Progenitor cell of endocrine pancreas (in vitro differentiated cells): ENCODE measurements around the gene CTAG1A. TPM values are rescaled to one million over a fixed set of nuclear protein-coding genes. Genes with fewer than 3 reads are reported as not detected.
"Not testable (repeated sequence)": the region's sequence is repeated elsewhere in the genome, so short reads cannot be mapped to it uniquely, and the experiment has no call there.

Source experiments
- DNase-seq: peaks from one replicate; pipeline ENCODE4 v3.0.0; 2021; ENCODE audit warnings: low spot score; ENCODE audit not compliant: unreplicated experiment
- H3K27ac Mint-ChIP-seq: 2 replicates; pipeline ENCODE4 v1.8.0; 2021; ENCODE audit warnings: mild to moderate bottlenecking, moderate library complexity, mixed read lengths
- H3K27me3 Mint-ChIP-seq: 2 replicates; pipeline ENCODE4 v1.8.0; 2021; ENCODE audit warnings: mixed read lengths
- H3K36me3 Mint-ChIP-seq: 2 replicates; pipeline ENCODE4 v1.8.0; 2022; ENCODE audit warnings: mixed read lengths; ENCODE audit not compliant: insufficient read depth
- H3K4me1 Mint-ChIP-seq: 2 replicates; pipeline ENCODE4 v1.8.0; 2021; ENCODE audit warnings: low read depth, mixed read lengths
- H3K4me3 Mint-ChIP-seq: 2 replicates; pipeline ENCODE4 v1.8.0; 2021; ENCODE audit warnings: low read depth, mild to moderate bottlenecking, moderate library complexity, mixed read lengths
- H3K9me3 Mint-ChIP-seq: 2 replicates; pipeline ENCODE4 v1.8.0; 2021; ENCODE audit warnings: low read depth, mixed read lengths
- long read RNA-seq: library from polyadenylated mRNA; unstranded; transcript quantifications from one replicate; pipeline ENCODE4 v2.0.0, GENCODE V29; 2020
- total RNA-seq: library from RNA; stranded (reverse); gene quantifications from 2 replicates; pipeline ENCODE4 v1.2.1, GENCODE V29; 2021
- TF ChIP-seq, protein P1 (sequence below): fragments of 200-600 bp; sonication (generic); IDR thresholded peaks from one replicate; pipeline ENCODE4 v1.5.0; 2021; ENCODE audit warnings: antibody characterized with exemption, mild to moderate bottlenecking; ENCODE audit not compliant: unreplicated experiment

CTAG1A gene
- not detected in 2 replicates for total RNA-seq
- long read RNA-seq = 0 reads

DNA sequence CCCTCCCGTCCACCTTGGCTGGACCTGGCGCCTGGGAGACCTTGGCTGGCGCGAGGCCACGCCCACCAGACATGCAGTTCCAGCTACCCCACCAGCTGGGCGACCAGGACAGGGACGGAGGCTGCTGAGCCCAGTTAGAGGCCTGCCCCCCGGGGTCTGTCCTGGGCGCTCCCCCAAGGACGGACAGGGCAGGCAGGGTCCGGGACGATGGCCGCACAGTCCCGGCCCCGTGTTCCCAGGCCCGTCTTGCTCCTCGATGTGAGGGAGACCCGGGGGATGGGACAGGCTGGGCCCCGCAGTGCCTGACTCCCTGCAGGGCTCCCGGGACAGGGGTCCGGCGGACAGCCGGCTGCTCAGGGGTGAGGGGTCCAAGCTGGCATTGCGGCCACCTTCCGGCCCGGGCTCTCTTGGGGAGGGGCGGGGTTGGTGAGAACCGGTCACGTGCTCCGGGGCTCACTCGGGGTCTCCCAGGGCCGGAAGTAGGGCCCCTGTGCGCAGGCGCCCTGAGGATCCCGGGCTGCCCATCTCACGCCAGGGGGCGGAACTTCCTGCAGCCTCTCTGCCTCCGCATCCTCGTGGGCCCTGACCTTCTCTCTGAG, at the start of gene CTAG1A:
TSS of gene CTAG1A (plus strand) at position 549 of the 599 bp plus-strand sequence. CDS start 74 bp downstream, outside the sequence.
- DNase-seq, H3K4me1 Mint-ChIP-seq, H3K9me3 Mint-ChIP-seq, H3K27ac Mint-ChIP-seq, H3K4me3 Mint-ChIP-seq, H3K36me3 Mint-ChIP-seq, H3K27me3 Mint-ChIP-seq: not testable (repeated sequence)

DNA sequence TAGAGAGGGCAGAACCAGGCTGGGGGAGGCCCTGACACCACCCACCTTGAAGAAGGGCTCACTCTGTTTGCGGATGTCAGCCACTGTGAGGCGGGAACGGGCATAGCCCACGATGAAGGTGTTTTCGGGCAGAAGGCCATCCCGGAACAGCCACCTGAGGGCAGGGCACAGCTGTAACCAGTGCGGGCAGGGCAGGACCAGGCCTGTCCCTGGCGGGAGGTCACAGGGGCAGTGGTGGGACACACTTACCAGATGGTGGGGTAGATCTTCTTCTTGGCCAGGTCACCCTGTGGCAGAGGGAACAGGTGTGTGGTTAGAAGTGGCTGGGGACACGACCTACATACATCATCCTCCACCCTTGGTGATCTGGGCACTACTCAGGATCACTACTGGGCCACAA, 49.0 kb upstream of the CTAG1A start:
- Mint-ChIP-seq H3K4me3 (no peak overlapping the region), H3K36me3 (peaks cover 7% of the 10 kb centered on the region), H3K27me3 (no peaks in the 10 kb centered on the region), H3K27ac (no peak overlapping the region), H3K4me1 (no peaks in the 10 kb centered on the region), H3K9me3 (peaks cover 5% of the 10 kb centered on the region)
- DNase-seq = no peak
- TF ChIP-seq, protein P1, sequence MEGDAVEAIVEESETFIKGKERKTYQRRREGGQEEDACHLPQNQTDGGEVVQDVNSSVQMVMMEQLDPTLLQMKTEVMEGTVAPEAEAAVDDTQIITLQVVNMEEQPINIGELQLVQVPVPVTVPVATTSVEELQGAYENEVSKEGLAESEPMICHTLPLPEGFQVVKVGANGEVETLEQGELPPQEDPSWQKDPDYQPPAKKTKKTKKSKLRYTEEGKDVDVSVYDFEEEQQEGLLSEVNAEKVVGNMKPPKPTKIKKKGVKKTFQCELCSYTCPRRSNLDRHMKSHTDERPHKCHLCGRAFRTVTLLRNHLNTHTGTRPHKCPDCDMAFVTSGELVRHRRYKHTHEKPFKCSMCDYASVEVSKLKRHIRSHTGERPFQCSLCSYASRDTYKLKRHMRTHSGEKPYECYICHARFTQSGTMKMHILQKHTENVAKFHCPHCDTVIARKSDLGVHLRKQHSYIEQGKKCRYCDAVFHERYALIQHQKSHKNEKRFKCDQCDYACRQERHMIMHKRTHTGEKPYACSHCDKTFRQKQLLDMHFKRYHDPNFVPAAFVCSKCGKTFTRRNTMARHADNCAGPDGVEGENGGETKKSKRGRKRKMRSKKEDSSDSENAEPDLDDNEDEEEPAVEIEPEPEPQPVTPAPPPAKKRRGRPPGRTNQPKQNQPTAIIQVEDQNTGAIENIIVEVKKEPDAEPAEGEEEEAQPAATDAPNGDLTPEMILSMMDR = no peak

DNA sequence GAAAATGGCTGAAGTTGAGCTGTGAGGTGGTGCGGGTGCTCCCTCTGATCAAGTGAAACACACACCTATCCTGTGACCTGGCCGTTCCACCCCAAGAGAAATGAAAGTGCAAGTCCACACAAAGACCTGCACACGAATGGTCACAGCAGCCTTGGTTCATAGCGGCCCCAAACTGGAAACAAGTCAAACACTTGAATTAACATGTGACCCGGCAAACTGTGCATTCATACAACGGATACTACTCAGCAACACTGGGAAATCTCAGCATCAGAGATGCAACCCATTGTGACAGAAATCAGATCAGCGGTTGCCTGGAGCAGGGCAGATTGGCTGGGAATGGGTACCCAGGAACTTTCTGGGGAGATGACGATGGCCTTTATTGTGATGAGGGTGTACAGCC, 45.9 kb upstream of the CTAG1A start:
- Mint-ChIP-seq H3K27ac (no peak overlapping the region), H3K4me1 (no peaks in the 10 kb centered on the region), H3K36me3 (peaks cover 4% of the 10 kb centered on the region), H3K9me3 (peaks cover 7% of the 10 kb centered on the region), H3K27me3 (no peaks in the 10 kb centered on the region), H3K4me3 (no peak overlapping the region)
- DNase-seq = no peak
- TF ChIP-seq, protein P1 = no peak

DNA sequence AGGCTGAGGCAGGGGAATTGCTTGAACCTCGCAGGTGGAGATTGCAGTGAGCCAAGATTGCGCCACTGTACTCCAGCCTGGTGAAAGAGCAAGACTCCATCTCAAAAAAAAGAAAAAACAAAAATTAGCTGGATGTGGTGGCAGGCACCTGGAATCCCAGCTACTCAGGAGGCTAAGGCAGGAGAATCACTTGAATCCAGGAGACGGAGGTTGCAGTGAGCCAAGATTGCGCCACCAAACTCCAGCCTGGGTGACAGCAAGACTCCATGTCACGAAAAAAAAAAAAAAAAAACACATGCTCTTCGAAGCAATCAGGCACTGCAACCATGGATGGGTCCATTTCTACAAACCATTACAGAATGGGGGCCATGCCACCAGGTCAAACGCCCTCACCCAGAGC, 44.6 kb upstream of the CTAG1A start:
- DNase-seq, H3K9me3 Mint-ChIP-seq, H3K4me1 Mint-ChIP-seq, H3K27me3 Mint-ChIP-seq, H3K4me3 Mint-ChIP-seq, H3K27ac Mint-ChIP-seq, H3K36me3 Mint-ChIP-seq: not testable (repeated sequence)

DNA sequence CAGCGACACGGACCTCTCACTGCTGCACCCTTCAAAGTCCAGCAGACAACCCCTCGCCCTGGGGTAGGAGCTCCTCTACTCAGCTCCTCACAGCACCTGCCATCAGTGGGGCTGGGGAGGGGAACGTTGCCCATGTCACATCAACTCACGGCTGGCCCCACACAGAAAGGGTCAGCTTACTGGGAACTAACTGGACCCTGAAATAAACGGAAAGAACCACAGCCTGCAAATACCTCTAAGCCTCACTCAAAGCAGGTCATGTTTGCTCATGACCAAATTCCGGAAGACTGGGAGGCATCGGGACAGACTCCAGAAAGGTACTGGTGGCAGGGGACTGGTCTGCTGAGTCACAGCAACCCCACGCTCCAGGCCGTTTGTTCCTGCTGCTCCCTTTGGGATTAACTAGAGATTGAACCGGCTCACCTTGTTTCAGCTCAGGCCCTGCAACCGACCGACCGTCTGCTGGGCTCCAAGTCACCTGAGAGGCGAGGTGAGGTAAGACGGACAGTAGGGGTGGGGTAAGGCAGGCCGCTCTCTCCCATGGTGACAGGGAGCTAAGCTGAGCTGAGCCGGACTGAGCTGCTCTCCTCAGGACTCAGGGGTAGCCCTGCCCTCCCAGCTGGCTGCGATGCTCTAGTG, 43.9 kb upstream of the CTAG1A start:
- DNase-seq = no peak
- TF ChIP-seq, protein P1 = no peak
- H3K27ac Mint-ChIP-seq = peak overlapping the region; percentile 13
- peaks cover 7% of the 10 kb centered on the region for H3K36me3 Mint-ChIP-seq
- H3K4me3 Mint-ChIP-seq = no peak overlapping the region
- H3K4me1 Mint-ChIP-seq = peaks cover 1% of the 10 kb centered on the region
- H3K27me3 Mint-ChIP-seq = no peaks in the 10 kb centered on the region
- peaks cover 7% of the 10 kb centered on the region for H3K9me3 Mint-ChIP-seq

DNA sequence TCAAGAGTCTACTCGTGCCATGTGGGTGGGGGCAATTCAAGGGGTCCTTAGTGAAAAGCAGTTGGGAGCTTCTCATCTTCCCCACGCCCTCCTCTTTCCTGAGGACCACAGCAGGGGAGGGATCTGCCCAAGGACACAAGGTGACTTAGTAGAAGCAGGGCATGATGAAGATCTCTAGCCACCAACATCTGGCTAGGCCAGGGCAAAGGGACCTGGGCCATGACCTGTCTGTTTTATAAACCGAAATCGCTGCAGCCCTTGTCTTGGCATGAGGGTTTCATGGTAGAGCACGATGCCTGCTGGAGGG, 43.4 kb upstream of the CTAG1A start:
- peaks cover 4% of the 10 kb centered on the region for H3K4me1 Mint-ChIP-seq
- no peak overlapping the region for H3K4me3 Mint-ChIP-seq
- no peak for DNase-seq
- no peaks in the 10 kb centered on the region for H3K27me3 Mint-ChIP-seq
- no peak overlapping the region for H3K27ac Mint-ChIP-seq
- TF ChIP-seq, protein P1 = no peak
- H3K9me3 Mint-ChIP-seq = peaks cover 7% of the 10 kb centered on the region
- H3K36me3 Mint-ChIP-seq = peaks cover 7% of the 10 kb centered on the region
